Sigmoid colon (tissue), 7 donors: ENCODE data around the gene GALNT13. TPM values are rescaled to one million over a fixed set of nuclear protein-coding genes. Genes with fewer than 3 reads are reported as not detected.

Experiments
- DNase-seq: peaks from one replicate; pipeline ENCODE4 v3.0.0-alpha.2; 2019
- H3K27ac ChIP-seq, 4 donors: fragments of 200-600 bp; sonication (generic); one replicate each; pipeline ENCODE4 v1.5.1; 2016 to 2019; ENCODE audit warnings: mild to moderate bottlenecking in 1 of 4
- H3K27me3 ChIP-seq, 3 donors: fragments of 200-600 bp; sonication (generic); one replicate each; pipeline ENCODE4 v1.5.1; 2019; ENCODE audit warnings: mild to moderate bottlenecking in 1 of 3
- H3K36me3 ChIP-seq, 4 donors: fragments of 200-600 bp; sonication (generic); one replicate each; pipeline ENCODE4 v1.5.1; 2016 to 2019
- H3K4me1 ChIP-seq, 4 donors: fragments of 200-600 bp; sonication (generic); one replicate each; pipeline ENCODE4 v1.5.1; 2017 to 2019
- H3K4me3 ChIP-seq, 4 donors: fragments of 200-600 bp; sonication (generic); one replicate each; pipeline ENCODE4 v1.5.1; 2017 to 2019; ENCODE audit warnings: mild to moderate bottlenecking in 2 of 4, moderate library complexity in 1 of 4
- H3K9me3 ChIP-seq, 4 donors: fragments of 200-600 bp in 3 of 4; sonication (generic) in 3 of 4; one replicate each; pipeline versions ENCODE4 v1.5.1 to v1.6.1; 2013 to 2019
- CTCF ChIP-seq, 4 experiments: fragments of 450-650 bp in 3 of 4; fragments of 200-600 bp in 1 of 4; IDR thresholded peaks; one replicate each; pipeline ENCODE4 v1.5.1; 2016 to 2019; ENCODE audit warnings: antibody characterized with exemption in 4 of 4, mild to moderate bottlenecking in 3 of 4, moderate library complexity in 2 of 4
- EP300 ChIP-seq, 4 donors: sonication (generic); formaldehyde crosslinking; IDR thresholded peaks; one replicate each; pipeline ENCODE4 v1.6.1; 2017; ENCODE audit warnings: antibody characterized with exemption in 4 of 4
- POLR2A ChIP-seq, 2 donors: fragments of 450-650 bp; IDR thresholded peaks; one replicate each; pipeline ENCODE4 v1.6.1; 2016; ENCODE audit warnings: antibody characterized with exemption in 2 of 2, mild to moderate bottlenecking in 2 of 2, moderate library complexity in 2 of 2
- POLR2AphosphoS5 ChIP-seq, 4 donors: sonication (generic); formaldehyde crosslinking; IDR thresholded peaks; one replicate each; pipeline ENCODE4 v1.6.1; 2017; ENCODE audit warnings: antibody characterized with exemption in 4 of 4
- WGBS, 2 donors: extraction: QIAGEN DNeasy Blood & Tissue Kit; methylation state at CpG; one replicate each; pipeline ENCODE4 v1.1.7; 2013; 5-methylcytosine and 5-hydroxymethylcytosine counted together
- intact Hi-C: fragments of 100-400 bp; cut with DNase I; formaldehyde crosslinking; loops from one replicate; pipeline ENCODE4 v1.15.1; 2023
- polyA plus RNA-seq, 3 donors: library from polyadenylated mRNA; stranded (reverse); fragments of 200-250 nt; gene quantifications; one replicate each; pipeline ENCODE4 v1.2.3, GENCODE V29; 2013
- total RNA-seq, 4 donors: library from RNA; depleted of rRNA; stranded (reverse); fragments of >200 nt; gene quantifications; one replicate each; pipeline ENCODE4 v1.1.0, GENCODE V29; 2016
- donor health status: healthy with polysubstance abuse.
- donor health status: Bipolar disorder and iron deficiency.
- donor health status: healthy.

The GALNT13 gene
- total and polyA plus RNA-seq, 7 donors = under 0.01 to 2.5 (median 0.82) TPM; not detected in 1

- H3K27me3 ChIP-seq = no peaks in the 10 kb centered on the region
- no peak for DNase-seq
- 86 to 87% methylated on average over 2 of the region's 2 CpGs for WGBS, 2 donors
- H3K4me1 ChIP-seq = no peaks in the 10 kb centered on the region
- no peak for TF ChIP-seq EP300 (IDR thresholded peaks at IDR 0.05)
- no peak for TF ChIP-seq POLR2AphosphoS5 (IDR thresholded peaks at IDR 0.05)
- no peak for TF ChIP-seq POLR2A (IDR thresholded peaks at IDR 0.05)
- TF ChIP-seq CTCF (IDR thresholded peaks at IDR 0.05) = no peak
- no peaks in the 10 kb centered on the region for H3K9me3 ChIP-seq
- intact Hi-C loops = no loop called here
- H3K36me3 ChIP-seq = no peaks in the 10 kb centered on the region
- no peak overlapping the region for H3K27ac ChIP-seq
- H3K4me3 ChIP-seq = no peak overlapping the region
Measured at GRCh38 chr2:154161286-154161685, 289.6 kb downstream of the GALNT13 start.

GRCh38 chr2:154170400-154170799 is 298.7 kb downstream of the GALNT13 start:
- intact Hi-C loops = no loop called here
- Histone ChIP-seq H3K36me3 (no peaks in the 10 kb centered on the region), H3K27me3 (no peaks in the 10 kb centered on the region), H3K9me3 (no peaks in the 10 kb centered on the region), H3K4me1 (no peaks in the 10 kb centered on the region), H3K4me3 (no peak overlapping the region), H3K27ac (no peak overlapping the region)
- TF ChIP-seq EP300 (IDR thresholded peaks at IDR 0.05) (no peak), POLR2AphosphoS5 (IDR thresholded peaks at IDR 0.05) (no peak), POLR2A (IDR thresholded peaks at IDR 0.05) (no peak), CTCF (IDR thresholded peaks at IDR 0.05) (no peak)
- no peak for DNase-seq
- 41 to 62% methylated on average over 1 of the region's 1 CpG for WGBS, 2 donors

GRCh38 chr2:154173164-154173563 is 301.4 kb downstream of the GALNT13 start:
- intact Hi-C loops = no loop called here
- Histone ChIP-seq H3K9me3 (no peaks in the 10 kb centered on the region), H3K4me1 (no peaks in the 10 kb centered on the region), H3K27me3 (no peaks in the 10 kb centered on the region), H3K36me3 (no peaks in the 10 kb centered on the region), H3K27ac (no peak overlapping the region), H3K4me3 (no peak overlapping the region)
- TF ChIP-seq CTCF (IDR thresholded peaks at IDR 0.05) = no peak
- no peak for TF ChIP-seq EP300 (IDR thresholded peaks at IDR 0.05)
- no peak for TF ChIP-seq POLR2A (IDR thresholded peaks at IDR 0.05)
- no peak for TF ChIP-seq POLR2AphosphoS5 (IDR thresholded peaks at IDR 0.05)
- DNase-seq = no peak
- 73 to 80% methylated on average over 2 of the region's 2 CpGs for WGBS, 2 donors

- Histone ChIP-seq H3K27me3 (no peaks in the 10 kb centered on the region), H3K36me3 (no peaks in the 10 kb centered on the region), H3K27ac (no peak overlapping the region), H3K4me3 (no peak overlapping the region), H3K4me1 (no peaks in the 10 kb centered on the region), H3K9me3 (no peaks in the 10 kb centered on the region)
- 93% methylated on average over 3 of the region's 3 CpGs for WGBS, 2 donors
- no peak for DNase-seq
- TF ChIP-seq EP300 (IDR thresholded peaks at IDR 0.05) (no peak), POLR2A (IDR thresholded peaks at IDR 0.05) (no peak), CTCF (IDR thresholded peaks at IDR 0.05) (no peak), POLR2AphosphoS5 (IDR thresholded peaks at IDR 0.05) (no peak)
- intact Hi-C loops = no loop called here
Measured at GRCh38 chr2:154173919-154174318, 302.2 kb downstream of the GALNT13 start.

GRCh38 chr2:154182008-154182407 is 310.3 kb downstream of the GALNT13 start:
- Histone ChIP-seq H3K4me1 (no peaks in the 10 kb centered on the region), H3K9me3 (peaks cover 0 to 4% (median 0%) of the 10 kb centered on the region in 4 donors), H3K4me3 (no peak overlapping the region), H3K36me3 (no peaks in the 10 kb centered on the region), H3K27ac (no peak overlapping the region), H3K27me3 (no peaks in the 10 kb centered on the region)
- intact Hi-C loops = no loop called here
- WGBS, 2 donors = 92% methylated on average over 5 of the region's 5 CpGs
- DNase-seq = no peak
- TF ChIP-seq POLR2AphosphoS5 (IDR thresholded peaks at IDR 0.05) = no peak
- no peak for TF ChIP-seq CTCF (IDR thresholded peaks at IDR 0.05)
- TF ChIP-seq POLR2A (IDR thresholded peaks at IDR 0.05) = no peak
- TF ChIP-seq EP300 (IDR thresholded peaks at IDR 0.05) = no peak
